Pericardium fibroblast (primary cell): ENCODE measurements around the gene NBPF10. TPM values are rescaled to one million over a fixed set of nuclear protein-coding genes. Genes with fewer than 3 reads are reported as not detected.

Experiments used
- total RNA-seq: library from RNA; depleted of rRNA; stranded (reverse); fragments of >200 nt; gene quantifications from 2 replicates; pipeline ENCODE4 v1.2.3, GENCODE V29; 2015

The NBPF10 gene, protein sequence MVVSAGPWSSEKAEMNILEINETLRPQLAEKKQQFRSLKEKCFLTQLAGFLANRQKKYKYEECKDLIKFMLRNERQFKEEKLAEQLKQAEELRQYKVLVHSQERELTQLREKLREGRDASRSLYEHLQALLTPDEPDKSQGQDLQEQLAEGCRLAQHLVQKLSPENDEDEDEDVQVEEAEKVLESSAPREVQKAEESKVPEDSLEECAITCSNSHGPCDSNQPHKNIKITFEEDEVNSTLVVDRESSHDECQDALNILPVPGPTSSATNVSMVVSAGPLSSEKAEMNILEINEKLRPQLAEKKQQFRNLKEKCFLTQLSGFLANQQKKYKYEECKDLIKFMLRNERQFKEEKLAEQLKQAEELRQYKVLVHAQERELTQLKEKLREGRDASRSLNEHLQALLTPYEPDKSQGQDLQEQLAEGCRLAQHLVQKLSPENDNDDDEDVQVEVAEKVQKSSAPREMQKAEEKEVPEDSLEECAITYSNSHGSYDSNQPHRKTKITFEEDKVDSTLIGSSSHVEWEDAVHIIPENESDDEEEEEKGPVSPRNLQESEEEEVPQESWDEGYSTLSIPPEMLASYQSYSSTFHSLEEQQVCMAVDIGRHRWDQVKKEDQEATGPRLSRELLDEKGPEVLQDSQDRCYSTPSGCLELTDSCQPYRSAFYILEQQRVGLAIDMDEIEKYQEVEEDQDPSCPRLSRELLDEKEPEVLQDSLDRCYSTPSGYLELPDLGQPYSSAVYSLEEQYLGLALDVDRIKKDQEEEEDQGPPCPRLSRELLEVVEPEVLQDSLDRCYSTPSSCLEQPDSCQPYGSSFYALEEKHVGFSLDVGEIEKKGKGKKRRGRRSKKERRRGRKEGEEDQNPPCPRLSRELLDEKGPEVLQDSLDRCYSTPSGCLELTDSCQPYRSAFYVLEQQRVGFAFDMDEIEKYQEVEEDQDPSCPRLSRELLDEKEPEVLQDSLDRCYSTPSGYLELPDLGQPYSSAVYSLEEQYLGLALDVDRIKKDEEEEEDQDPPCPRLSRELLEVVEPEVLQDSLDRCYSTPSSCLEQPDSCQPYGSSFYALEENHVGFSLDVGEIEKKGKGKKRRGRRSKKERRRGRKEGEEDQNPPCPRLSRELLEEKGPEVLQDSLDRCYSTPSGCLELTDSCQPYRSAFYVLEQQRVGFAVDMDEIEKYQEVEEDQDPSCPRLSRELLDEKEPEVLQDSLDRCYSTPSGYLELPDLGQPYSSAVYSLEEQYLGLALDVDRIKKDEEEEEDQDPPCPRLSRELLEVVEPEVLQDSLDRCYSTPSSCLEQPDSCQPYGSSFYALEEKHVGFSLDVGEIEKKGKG (N-terminal part only)
- 1.3 and 2.0 TPM in 2 replicates for total RNA-seq

DNA sequence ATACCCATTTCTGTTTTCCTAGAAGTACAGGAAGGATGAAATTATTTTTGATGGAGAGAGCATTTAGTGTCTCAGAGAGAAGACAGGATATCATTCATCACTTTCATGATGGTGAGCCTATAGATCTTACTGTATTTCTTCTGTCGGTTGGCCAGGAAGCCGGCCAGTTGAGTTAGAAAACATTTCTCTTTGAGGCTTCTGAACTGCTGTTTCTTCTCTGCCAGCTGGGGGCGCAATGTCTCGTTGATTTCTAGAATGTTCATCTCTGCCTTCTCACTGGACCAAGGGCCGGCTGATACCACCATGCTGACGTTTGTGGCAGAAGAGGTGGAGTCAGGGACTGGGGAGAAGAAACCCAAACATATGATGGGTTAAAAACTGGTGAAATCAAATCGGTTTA is at the start of gene NBPF10:
Gene NBPF10, minus strand, starts transcription at position 340 of the 400 bp plus-strand sequence. Its CDS starts 35 bp downstream, at position 305.

Other genes starting within 250 kb of the NBPF10 start
- 6.8 and 15.2 TPM in 2 replicates for gene ITGA10, start 234.8 kb downstream of the NBPF10 start, total RNA-seq
- gene PEX11B, start 226.1 kb downstream of the NBPF10 start, total RNA-seq = 18.6 and 22.4 TPM in 2 replicates
- gene RBM8A, start 217.3 kb downstream of the NBPF10 start, total RNA-seq = 59.6 and 92.0 TPM in 2 replicates
- 35.9 and 37.1 TPM in 2 replicates for gene LIX1L, start 186.8 kb downstream of the NBPF10 start, total RNA-seq
- gene ANKRD34A, start 180.2 kb downstream of the NBPF10 start, total RNA-seq = 0.85 and 1.6 TPM in 2 replicates
- gene POLR3GL, start 180.1 kb downstream of the NBPF10 start, total RNA-seq = 19.5 and 19.7 TPM in 2 replicates
- 303 and 594 TPM in 2 replicates for gene TXNIP, start 148.2 kb downstream of the NBPF10 start, total RNA-seq
- 0.17 TPM in 1 of 2 replicates, not detected in the other for gene HJV, start 123.1 kb downstream of the NBPF10 start, total RNA-seq
- gene NOTCH2NLA, start 84.2 kb upstream of the NBPF10 start, total RNA-seq = 41.5 and 42.0 TPM in 2 replicates